SK-N-SH treated with all-trans-retinoic acid at 6 μM for 48 hours (cell line): ENCODE results near the gene SP100.

ENCODE experiments used
- CSDC2 ChIP-seq: fragments of 250-450 bp; sonication (Bioruptor Pico); IDR thresholded peaks from 2 replicates; pipeline ENCODE4 v1.5.0; 2020; ENCODE audit warnings: mild to moderate bottlenecking, moderate library complexity
- CSRNP3 ChIP-seq: fragments of 250-450 bp; sonication (Bioruptor Pico); IDR thresholded peaks from 2 replicates; pipeline ENCODE4 v1.5.1; 2021; ENCODE audit warnings: mild to moderate bottlenecking, moderate library complexity
- GLIS3 ChIP-seq: fragments of 250-450 bp; sonication (Bioruptor Pico); IDR thresholded peaks from 2 replicates; pipeline ENCODE4 v1.5.0; 2020; ENCODE audit warnings: mild to moderate bottlenecking, moderate library complexity
- PPARA ChIP-seq: fragments of 250-450 bp; sonication (Bioruptor Pico); IDR thresholded peaks from 2 replicates; pipeline ENCODE4 v1.5.0; 2020; ENCODE audit warnings: mild to moderate bottlenecking, borderline replicate concordance
- RARB ChIP-seq: fragments of 250-450 bp; sonication (Bioruptor Pico); IDR thresholded peaks from 2 replicates; pipeline ENCODE4 v1.8.0; 2021; ENCODE audit warnings: mild to moderate bottlenecking, moderate library complexity
- ZC3H10 ChIP-seq: fragments of 250-450 bp; sonication (Bioruptor Pico); IDR thresholded peaks from 2 replicates; pipeline ENCODE4 v1.5.1; 2021; ENCODE audit warnings: mild to moderate bottlenecking, moderate library complexity
- ZFP3 ChIP-seq: fragments of 250-450 bp; sonication (Bioruptor Pico); IDR thresholded peaks from 2 replicates; pipeline ENCODE4 v1.5.0; 2020; ENCODE audit warnings: mild to moderate bottlenecking, moderate library complexity
- ZFP30 ChIP-seq: fragments of 450-650 bp; formaldehyde crosslinking; IDR thresholded peaks from 2 replicates; pipeline ENCODE4 v1.5.0; 2022; ENCODE audit warnings: mild to moderate bottlenecking, moderate library complexity
- ZNF8 ChIP-seq: fragments of 450-650 bp; formaldehyde crosslinking; IDR thresholded peaks from 2 replicates; pipeline ENCODE4 v1.5.0; 2020; ENCODE audit warnings: mild to moderate bottlenecking, moderate library complexity
- TF ChIP-seq, protein P1 (sequence below): fragments of 250-450 bp; sonication (Bioruptor Pico); IDR thresholded peaks from 2 replicates; pipeline ENCODE4 v1.8.0; 2020; ENCODE audit warnings: mild to moderate bottlenecking, moderate library complexity, borderline replicate concordance

DNA sequence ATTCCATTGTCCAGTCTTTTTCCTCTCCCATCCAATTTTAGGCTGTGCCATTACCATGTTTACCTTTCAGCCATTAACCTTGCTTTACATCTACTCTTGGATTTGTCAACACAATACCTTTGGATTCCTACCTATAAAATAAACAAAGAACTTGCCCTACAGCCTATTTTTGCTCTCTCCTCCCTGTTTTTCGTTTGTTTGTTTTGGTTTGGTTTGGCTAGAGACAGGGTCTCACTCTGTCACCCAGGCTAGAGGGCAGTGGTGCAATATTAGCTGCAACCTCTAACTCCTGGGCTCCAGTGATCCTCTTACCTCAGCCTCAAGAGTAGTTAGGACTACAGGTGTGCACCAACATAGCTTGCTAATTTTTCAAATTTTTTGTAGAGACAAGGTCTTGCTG is 76.1 kb downstream of the SP100 start:
- TF ChIP-seq CSRNP3 (CRISPR knock-in tag) (no peak), RARB (CRISPR knock-in tag) (no peak), ZNF8 (CRISPR knock-in tag) (no peak), PPARA (CRISPR knock-in tag) (no peak), ZFP3 (no peak), CSDC2 (CRISPR knock-in tag) (no peak), GLIS3 (CRISPR knock-in tag) (no peak), ZFP30 (no peak), ZC3H10 (no peak)
- TF ChIP-seq, protein P1, sequence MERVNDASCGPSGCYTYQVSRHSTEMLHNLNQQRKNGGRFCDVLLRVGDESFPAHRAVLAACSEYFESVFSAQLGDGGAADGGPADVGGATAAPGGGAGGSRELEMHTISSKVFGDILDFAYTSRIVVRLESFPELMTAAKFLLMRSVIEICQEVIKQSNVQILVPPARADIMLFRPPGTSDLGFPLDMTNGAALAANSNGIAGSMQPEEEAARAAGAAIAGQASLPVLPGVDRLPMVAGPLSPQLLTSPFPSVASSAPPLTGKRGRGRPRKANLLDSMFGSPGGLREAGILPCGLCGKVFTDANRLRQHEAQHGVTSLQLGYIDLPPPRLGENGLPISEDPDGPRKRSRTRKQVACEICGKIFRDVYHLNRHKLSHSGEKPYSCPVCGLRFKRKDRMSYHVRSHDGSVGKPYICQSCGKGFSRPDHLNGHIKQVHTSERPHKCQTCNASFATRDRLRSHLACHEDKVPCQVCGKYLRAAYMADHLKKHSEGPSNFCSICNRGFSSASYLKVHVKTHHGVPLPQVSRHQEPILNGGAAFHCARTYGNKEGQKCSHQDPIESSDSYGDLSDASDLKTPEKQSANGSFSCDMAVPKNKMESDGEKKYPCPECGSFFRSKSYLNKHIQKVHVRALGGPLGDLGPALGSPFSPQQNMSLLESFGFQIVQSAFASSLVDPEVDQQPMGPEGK (CRISPR knock-in tag), result no peak
